Colonic mucosa (tissue), 4 donors: ENCODE measurements around the gene WNT7A. TPM values are rescaled to one million over a fixed set of nuclear protein-coding genes. Genes with fewer than 3 reads are reported as not detected.

Source experiments
- DNase-seq: peaks from one replicate; pipeline ENCODE4 v3.0.0-alpha.2; 2020
- H3K27ac ChIP-seq: fragments of 200-600 bp; one replicate; pipeline ENCODE4 v1.8.0; 2021
- H3K27me3 ChIP-seq: fragments of 200-600 bp; one replicate; pipeline ENCODE4 v1.8.0; 2021
- H3K36me3 ChIP-seq: fragments of 200-600 bp; one replicate; pipeline ENCODE4 v1.8.0; 2021
- H3K4me1 ChIP-seq: fragments of 200-600 bp; one replicate; pipeline ENCODE4 v1.8.0; 2021; ENCODE audit warnings: mild to moderate bottlenecking
- H3K4me3 ChIP-seq: fragments of 200-600 bp; one replicate; pipeline ENCODE4 v1.8.0; 2021
- H3K9ac ChIP-seq, 2 donors: one replicate each; pipeline ENCODE4 v1.7.0; 2013; ENCODE audit warnings: control low read depth in 2 of 2, low read depth in 2 of 2, low read length in 2 of 2
- H3K9me3 ChIP-seq: fragments of 200-600 bp; one replicate; pipeline ENCODE4 v1.8.0; 2021
- CTCF ChIP-seq: fragments of 200-600 bp; IDR thresholded peaks from one replicate; pipeline ENCODE4 v1.8.0; 2022; ENCODE audit warnings: antibody characterized with exemption, mild to moderate bottlenecking
- intact Hi-C: fragments of 100-400 bp; cut with DNase I; formaldehyde crosslinking; loops from one replicate; pipeline ENCODE4 v1.14.1; 2022
- total RNA-seq, 2 donors: library from RNA; stranded (reverse); fragmentation: NEBNext Ultra II Directional in 1 of 2; extraction: Animal tissue kit (Norgen Biotek cat#: 25700) in 1 of 2; gene quantifications; one replicate each; pipeline ENCODE4 v1.2.1, GENCODE V29; 2021
- donor health status: healthy.
- donor health status: DM: no; HTN: no; CAD: no.
- donor health status: DM: no; HTN: no; CAD: no.

WNT7A gene
- total RNA-seq, 2 donors from 2014 or later: not detected

GRCh38 chr3:13794322-13794721 lies 85.5 kb downstream of the WNT7A start:
- TF ChIP-seq CTCF: no peak
- intact Hi-C loops: no loop called here
- Histone ChIP-seq H3K9ac (no peak overlapping the region), H3K9me3 (no peaks in the 10 kb centered on the region), H3K4me3 (no peak overlapping the region), H3K36me3 (no peaks in the 10 kb centered on the region), H3K4me1 (no peaks in the 10 kb centered on the region), H3K27ac (no peak overlapping the region), H3K27me3 (no peaks in the 10 kb centered on the region)
- no peak for DNase-seq

- no peak overlapping the region for H3K4me3 ChIP-seq
- intact Hi-C loops: no loop called here
- TF ChIP-seq CTCF: no peak
- H3K27ac ChIP-seq: no peak overlapping the region
- H3K9me3 ChIP-seq: no peaks in the 10 kb centered on the region
- no peak for DNase-seq
- H3K4me1 ChIP-seq: no peaks in the 10 kb centered on the region
- no peaks in the 10 kb centered on the region for H3K36me3 ChIP-seq
- H3K27me3 ChIP-seq: no peaks in the 10 kb centered on the region
- no peak overlapping the region for H3K9ac ChIP-seq
Observed at GRCh38 chr3:13793451-13793850, 86.4 kb downstream of the WNT7A start.

GRCh38 chr3:13792512-13793371 lies 87.1 kb downstream of the WNT7A start:
- intact Hi-C loops: no loop called here
- Histone ChIP-seq H3K9me3 (no peaks in the 10 kb centered on the region), H3K27me3 (no peaks in the 10 kb centered on the region), H3K4me1 (no peaks in the 10 kb centered on the region), H3K9ac (no peak overlapping the region), H3K36me3 (no peaks in the 10 kb centered on the region), H3K27ac (no peak overlapping the region), H3K4me3 (no peak overlapping the region)
- TF ChIP-seq CTCF: no peak
- DNase-seq: no peak

GRCh38 chr3:13792051-13792490 lies 87.8 kb downstream of the WNT7A start:
- no peak for DNase-seq
- no peaks in the 10 kb centered on the region for H3K36me3 ChIP-seq
- H3K27ac ChIP-seq: no peak overlapping the region
- TF ChIP-seq CTCF: no peak
- no peak overlapping the region for H3K9ac ChIP-seq
- no peak overlapping the region for H3K4me3 ChIP-seq
- intact Hi-C loops: no loop called here
- no peaks in the 10 kb centered on the region for H3K4me1 ChIP-seq
- H3K27me3 ChIP-seq: no peaks in the 10 kb centered on the region
- H3K9me3 ChIP-seq: no peaks in the 10 kb centered on the region

- intact Hi-C loops: no loop called here
- TF ChIP-seq CTCF: no peak
- no peak for DNase-seq
- Histone ChIP-seq H3K27me3 (no peaks in the 10 kb centered on the region), H3K4me1 (no peaks in the 10 kb centered on the region), H3K4me3 (no peak overlapping the region), H3K27ac (no peak overlapping the region), H3K9ac (no peak overlapping the region), H3K36me3 (no peaks in the 10 kb centered on the region), H3K9me3 (no peaks in the 10 kb centered on the region)
Observed at GRCh38 chr3:13791198-13792050, 88.4 kb downstream of the WNT7A start.
